ENCODE measurements around the gene CIRBP. TPM values are rescaled to one million over a fixed set of nuclear protein-coding genes. Genes with fewer than 3 reads are reported as not detected.
A peak's percentile ranks its signal among the peaks of the same experiment; 100 is the strongest.

Gene CIRBP
- total and polyA plus RNA-seq, 2 of the 13 experiments (the other 11 are each of a cell fraction or from before 2014, with no cell fraction given): 133 to 140 TPM

DNA sequence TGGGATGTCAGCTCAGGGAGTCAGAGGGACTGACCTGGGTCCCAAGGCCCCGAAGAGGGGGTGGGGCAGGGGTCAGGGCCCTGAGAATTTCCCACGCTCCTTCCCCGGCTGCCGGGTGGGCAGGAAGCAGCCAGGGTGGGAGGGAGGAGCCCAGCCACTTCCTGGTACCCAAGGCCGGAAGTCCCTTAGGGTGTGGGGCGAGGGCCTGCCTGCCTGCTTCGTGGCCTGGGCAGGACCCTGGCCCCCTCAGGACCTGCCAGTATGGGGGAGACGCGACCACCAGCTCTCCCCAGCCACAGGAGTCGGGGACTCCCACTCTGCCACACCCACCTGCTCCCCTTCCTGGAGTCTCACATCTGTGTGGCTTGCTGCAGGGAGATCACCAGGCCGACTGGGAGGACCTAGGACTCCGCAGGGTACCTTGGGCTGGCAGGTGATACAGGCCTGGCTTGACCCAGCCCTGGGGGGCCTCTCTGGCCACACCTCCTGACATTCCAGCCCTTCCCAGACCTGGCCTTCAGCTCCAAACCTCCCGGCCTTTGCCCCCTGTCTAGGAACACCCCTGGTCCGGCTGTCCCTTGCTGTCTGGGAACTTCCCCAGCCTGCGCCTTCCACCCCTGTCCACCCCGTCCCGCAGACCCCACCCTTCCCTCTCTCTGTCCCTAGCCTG lies 9.8 kb upstream of the CIRBP start (continued):
- TF ChIP-seq, protein P1, sequence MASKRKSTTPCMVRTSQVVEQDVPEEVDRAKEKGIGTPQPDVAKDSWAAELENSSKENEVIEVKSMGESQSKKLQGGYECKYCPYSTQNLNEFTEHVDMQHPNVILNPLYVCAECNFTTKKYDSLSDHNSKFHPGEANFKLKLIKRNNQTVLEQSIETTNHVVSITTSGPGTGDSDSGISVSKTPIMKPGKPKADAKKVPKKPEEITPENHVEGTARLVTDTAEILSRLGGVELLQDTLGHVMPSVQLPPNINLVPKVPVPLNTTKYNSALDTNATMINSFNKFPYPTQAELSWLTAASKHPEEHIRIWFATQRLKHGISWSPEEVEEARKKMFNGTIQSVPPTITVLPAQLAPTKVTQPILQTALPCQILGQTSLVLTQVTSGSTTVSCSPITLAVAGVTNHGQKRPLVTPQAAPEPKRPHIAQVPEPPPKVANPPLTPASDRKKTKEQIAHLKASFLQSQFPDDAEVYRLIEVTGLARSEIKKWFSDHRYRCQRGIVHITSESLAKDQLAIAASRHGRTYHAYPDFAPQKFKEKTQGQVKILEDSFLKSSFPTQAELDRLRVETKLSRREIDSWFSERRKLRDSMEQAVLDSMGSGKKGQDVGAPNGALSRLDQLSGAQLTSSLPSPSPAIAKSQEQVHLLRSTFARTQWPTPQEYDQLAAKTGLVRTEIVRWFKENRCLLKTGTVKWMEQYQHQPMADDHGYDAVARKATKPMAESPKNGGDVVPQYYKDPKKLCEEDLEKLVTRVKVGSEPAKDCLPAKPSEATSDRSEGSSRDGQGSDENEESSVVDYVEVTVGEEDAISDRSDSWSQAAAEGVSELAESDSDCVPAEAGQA (IDR thresholded peaks at IDR 0.05; ENCODE audit: low read depth): no peak
- TF ChIP-seq, protein P1 (CRISPR knock-in tag; IDR thresholded peaks at IDR 0.05; ENCODE audit: borderline replicate concordance): no peak
- TF ChIP-seq ZC3H13 (CRISPR knock-in tag; IDR thresholded peaks at IDR 0.05): peak; percentile 99
- no peak for TF ChIP-seq ZNF619 (CRISPR knock-in tag; IDR thresholded peaks at IDR 0.05)
- no peak; the same call in 1 of the 2 replicates for TF ChIP-seq YEATS2 (CRISPR knock-in tag; IDR thresholded peaks at IDR 0.05; ENCODE audit: borderline replicate concordance)
- TF ChIP-seq, protein P2, sequence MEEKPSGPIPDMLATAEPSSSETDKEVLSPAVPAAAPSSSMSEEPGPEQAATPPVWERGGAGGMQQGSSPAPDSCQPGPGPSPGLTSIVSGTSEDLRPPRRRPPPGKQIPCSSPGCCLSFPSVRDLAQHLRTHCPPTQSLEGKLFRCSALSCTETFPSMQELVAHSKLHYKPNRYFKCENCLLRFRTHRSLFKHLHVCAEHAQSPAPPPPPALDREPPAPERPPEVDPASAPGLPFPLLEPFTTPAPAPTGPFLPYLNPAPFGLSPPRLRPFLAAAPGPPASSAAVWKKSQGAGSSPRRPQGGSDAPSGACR (CRISPR knock-in tag; IDR thresholded peaks at IDR 0.05): peak; percentile 23; the same call in 1 of the 2 replicates
- TF ChIP-seq ZNF773 (CRISPR knock-in tag; IDR thresholded peaks at IDR 0.05; ENCODE audit: borderline replicate concordance): no peak
- TF ChIP-seq, protein P3, sequence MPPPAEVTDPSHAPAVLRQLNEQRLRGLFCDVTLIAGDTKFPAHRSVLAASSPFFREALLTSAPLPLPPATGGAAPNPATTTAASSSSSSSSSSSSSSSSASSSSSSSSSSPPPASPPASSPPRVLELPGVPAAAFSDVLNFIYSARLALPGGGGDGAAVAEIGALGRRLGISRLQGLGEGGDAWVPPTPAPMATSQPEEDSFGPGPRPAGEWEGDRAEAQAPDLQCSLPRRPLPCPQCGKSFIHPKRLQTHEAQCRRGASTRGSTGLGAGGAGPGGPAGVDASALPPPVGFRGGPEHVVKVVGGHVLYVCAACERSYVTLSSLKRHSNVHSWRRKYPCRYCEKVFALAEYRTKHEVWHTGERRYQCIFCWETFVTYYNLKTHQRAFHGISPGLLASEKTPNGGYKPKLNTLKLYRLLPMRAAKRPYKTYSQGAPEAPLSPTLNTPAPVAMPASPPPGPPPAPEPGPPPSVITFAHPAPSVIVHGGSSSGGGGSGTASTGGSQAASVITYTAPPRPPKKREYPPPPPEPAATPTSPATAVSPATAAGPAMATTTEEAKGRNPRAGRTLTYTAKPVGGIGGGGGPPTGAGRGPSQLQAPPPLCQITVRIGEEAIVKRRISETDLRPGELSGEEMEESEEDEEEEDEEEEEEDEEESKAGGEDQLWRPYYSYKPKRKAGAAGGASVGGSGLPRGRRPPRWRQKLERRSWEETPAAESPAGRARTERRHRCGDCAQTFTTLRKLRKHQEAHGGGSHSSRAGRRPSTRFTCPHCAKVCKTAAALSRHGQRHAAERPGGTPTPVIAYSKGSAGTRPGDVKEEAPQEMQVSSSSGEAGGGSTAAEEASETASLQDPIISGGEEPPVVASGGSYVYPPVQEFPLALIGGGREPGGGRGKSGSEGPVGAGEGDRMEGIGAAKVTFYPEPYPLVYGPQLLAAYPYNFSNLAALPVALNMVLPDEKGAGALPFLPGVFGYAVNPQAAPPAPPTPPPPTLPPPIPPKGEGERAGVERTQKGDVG (CRISPR knock-in tag; IDR thresholded peaks at IDR 0.05; ENCODE audit: borderline replicate concordance): peak; percentile 74; the same call in 1 of the 2 replicates
- TF ChIP-seq ATF7-NPFF (CRISPR knock-in tag; IDR thresholded peaks at IDR 0.05; ENCODE audit: low read depth): no peak; the same call in 1 of the 2 replicates
- no peak for TF ChIP-seq MIER2 (CRISPR knock-in tag; IDR thresholded peaks at IDR 0.05)
- TF ChIP-seq SRY (CRISPR knock-in tag; IDR thresholded peaks at IDR 0.05): peak; percentile 27; the same call in 1 of the 2 replicates
- TF ChIP-seq, protein P4, sequence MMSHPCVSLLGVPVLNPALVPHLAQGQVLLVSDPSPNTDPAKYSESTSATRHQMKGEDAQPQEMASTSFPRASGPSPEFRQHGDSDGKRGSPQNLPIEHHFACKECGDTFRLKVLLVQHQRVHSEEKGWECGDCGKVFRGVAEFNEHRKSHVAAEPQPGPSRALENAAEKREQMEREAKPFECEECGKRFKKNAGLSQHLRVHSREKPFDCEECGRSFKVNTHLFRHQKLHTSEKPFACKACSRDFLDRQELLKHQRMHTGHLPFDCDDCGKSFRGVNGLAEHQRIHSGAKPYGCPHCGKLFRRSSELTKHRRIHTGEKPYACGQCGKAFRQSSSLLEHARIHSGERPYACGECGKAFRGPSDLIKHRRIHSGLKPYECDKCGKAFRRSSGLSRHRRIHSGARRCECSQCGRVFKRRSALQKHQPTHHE (CRISPR knock-in tag; IDR thresholded peaks at IDR 0.05; ENCODE audit: borderline replicate concordance): no peak; the same call in 1 of the 2 replicates
- no peak for TF ChIP-seq CHCHD3 (CRISPR knock-in tag; IDR thresholded peaks at IDR 0.05)
- no peak for TF ChIP-seq ATM (IDR thresholded peaks at IDR 0.05; ENCODE audit: borderline replicate concordance)
- TF ChIP-seq XBP1 (CRISPR knock-in tag; IDR thresholded peaks at IDR 0.05): no peak
- TF ChIP-seq ETV5 (CRISPR knock-in tag; IDR thresholded peaks at IDR 0.05; ENCODE audit: borderline replicate concordance): peak; percentile 95
- TF ChIP-seq NR2F6 (IDR thresholded peaks at IDR 0.05): peak; percentile 88
- TF ChIP-seq NR2F6 (CRISPR knock-in tag; IDR thresholded peaks at IDR 0.05): peak; percentile 91
- TF ChIP-seq ZSCAN31 (CRISPR knock-in tag; IDR thresholded peaks at IDR 0.05; ENCODE audit: low read depth): peak; percentile 77; the same call in 1 of the 2 replicates

Measured in HepG2 (cell line).